Activated CD4-positive, CD25-positive, alpha-beta regulatory T cell treated with anti-CD3 and anti-CD28 coated beads, Interleukin-2, amount 50 U/mL, for 16 hours (primary cell): ENCODE data around the gene SOAT1.
A peak's percentile ranks its signal among the peaks of the same experiment; 100 is the strongest.
"Not testable (repeated sequence)": the region's sequence is repeated elsewhere in the genome, so short reads cannot be mapped to it uniquely, and the experiment has no call there.

Source experiments
- DNase-seq: peaks from one replicate; pipeline ENCODE4 v3.0.0-alpha.2; 2020; ENCODE audit warnings: low read depth, low spot score

Gene SOAT1

DNA sequence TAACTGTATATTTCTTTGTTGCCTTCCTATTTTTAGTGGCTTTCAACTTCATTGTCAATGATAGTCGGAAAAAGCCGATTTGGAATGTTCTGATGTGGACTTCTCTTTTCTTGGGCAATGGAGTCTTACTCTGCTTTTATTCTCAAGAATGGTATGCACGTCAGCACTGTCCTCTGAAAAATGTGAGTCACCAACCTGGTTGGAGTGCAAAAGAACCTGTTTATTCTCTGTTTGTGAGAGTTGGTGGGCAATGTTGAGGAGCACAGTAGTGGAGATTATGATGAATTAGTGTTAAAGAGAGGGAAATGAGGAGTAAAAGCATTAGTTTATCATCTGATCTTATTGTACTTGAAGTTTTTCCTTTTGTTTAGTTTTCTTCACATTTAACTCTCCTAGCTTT is 57.7 kb downstream of the SOAT1 start:
- DNase-seq = no peak

DNA sequence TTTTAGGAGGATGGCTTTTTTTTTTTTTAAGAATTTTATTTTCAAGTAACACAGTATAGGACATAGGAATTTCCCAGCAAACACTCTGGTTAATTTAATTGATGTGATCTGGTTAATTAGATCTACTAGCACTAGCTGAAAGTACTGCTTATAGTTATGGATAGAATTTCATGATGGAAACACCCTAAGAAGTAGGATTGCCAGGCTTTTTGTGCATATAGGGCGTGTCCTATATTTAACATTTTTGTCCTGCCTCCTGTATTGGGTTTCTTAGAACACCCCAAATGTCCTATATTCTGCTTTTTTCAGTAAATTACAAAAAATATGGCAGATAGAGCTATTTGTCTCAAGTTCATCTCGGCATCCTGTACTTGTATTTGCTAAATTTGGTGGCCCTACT is 58.6 kb downstream of the SOAT1 start:
- no peak for DNase-seq

DNA sequence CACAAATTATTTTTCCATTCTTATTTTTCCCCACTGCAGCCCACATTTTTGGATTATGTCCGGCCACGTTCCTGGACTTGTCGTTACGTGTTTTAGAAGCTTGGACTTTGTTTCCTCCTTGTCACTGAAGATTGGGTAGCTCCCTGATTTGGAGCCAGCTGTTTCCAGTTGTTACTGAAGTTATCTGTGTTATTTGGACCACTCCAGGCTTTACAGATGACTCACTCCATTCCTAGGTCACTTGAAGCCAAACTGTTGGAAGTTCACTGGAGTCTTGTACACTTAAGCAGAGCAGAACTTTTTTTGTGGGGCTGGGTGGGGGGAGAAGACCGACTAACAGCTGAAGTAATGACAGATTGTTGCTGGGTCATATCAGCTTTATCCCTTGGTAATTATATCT is 59.9 kb downstream of the SOAT1 start:
- no peak for DNase-seq

DNA sequence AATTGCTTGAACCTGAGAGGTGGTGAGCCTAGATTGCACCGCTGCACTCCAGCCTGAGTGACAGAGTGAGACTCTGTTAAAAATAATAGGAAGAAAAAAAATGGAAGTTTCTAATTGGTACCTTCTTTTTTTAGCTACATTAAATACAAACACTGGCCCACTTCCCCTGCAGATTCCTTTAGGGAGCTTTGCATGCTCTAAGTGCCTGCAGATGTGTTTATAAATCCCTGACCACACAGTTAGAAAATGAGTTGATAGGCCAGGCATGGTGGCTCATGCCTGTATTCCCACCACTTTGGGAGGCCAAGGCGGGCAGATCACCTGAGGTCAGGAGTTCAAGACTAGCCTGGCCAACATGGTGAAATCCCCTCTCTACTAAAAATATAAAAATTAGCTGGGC is 68.0 kb downstream of the SOAT1 start:
- not testable (repeated sequence) for DNase-seq

DNA sequence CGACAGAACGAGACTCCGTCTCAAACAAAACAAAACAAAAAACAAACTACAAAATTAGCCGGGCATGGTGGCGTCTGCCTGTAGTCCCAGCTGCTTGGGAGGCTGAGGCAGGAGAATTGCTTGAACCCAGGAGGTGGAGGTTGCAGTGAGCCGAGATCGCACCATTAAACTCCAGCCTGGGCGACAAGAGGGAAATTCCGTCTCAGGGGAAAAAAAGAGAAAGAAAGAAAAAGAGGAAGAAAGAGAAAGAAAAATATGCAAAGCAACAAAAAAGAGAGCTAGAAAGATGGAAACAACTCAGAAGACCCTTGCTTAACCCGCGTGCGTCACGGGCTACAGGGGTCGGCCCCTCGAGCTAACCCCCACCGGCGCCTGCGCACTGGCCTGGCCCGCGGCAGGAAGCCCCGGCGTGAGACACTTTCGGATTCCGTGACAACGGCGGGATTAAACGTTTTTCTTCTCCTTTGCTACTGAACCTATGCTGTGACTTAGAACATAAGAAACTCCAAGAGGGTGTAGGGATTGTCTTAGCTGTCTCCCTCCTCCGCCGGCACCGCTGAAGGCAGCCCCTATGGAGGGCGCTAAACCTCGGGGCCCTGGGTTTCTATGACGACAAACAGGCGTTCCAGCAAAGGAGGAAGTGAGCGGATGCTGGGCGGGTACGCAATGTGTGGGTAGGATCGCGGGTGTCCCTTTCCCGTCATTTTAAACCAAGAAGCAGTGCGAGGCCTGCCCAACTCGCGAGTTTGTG is 71.9 kb downstream of the SOAT1 start, which contains the start of gene AXDND1:
TSS of gene AXDND1 (plus strand) at position 630 of the 751 bp plus-strand sequence. CDS start 539 bp downstream, outside the sequence.
- peak; percentile 77 for DNase-seq

DNA sequence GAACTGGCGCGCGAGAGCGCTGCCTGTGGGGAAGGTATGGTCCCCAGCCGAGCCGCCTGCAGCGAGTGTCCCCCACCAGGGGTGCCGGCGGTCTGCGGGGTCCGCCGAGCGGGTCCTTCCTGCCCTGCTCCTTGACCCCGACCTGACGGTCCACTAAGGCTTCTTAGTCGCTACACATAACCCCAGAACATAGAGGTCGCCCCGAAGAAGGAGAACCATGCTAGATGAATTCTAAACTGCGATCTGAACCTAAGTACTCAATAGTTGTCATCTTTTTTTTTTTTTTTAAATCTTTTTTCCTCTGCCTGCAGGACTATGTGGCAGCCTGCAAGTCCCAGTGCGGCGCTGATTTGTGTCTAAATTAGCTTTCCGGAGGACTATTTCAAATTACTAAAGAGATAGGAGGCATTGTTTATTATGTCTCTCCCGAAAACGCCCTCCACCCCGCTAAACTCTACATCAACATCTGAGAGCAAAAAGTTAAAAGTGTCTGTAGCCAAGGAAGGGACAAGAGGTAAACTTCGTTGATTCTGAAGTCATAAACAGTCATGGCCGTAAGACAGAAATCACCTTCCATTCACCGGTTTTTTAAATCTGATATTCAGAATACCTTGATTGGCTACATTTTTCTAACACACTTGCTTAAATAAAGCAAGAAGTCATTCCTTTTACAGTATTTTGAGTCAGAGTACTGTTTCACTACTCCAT is 72.7 kb downstream of the SOAT1 start:
- no peak for DNase-seq

DNA sequence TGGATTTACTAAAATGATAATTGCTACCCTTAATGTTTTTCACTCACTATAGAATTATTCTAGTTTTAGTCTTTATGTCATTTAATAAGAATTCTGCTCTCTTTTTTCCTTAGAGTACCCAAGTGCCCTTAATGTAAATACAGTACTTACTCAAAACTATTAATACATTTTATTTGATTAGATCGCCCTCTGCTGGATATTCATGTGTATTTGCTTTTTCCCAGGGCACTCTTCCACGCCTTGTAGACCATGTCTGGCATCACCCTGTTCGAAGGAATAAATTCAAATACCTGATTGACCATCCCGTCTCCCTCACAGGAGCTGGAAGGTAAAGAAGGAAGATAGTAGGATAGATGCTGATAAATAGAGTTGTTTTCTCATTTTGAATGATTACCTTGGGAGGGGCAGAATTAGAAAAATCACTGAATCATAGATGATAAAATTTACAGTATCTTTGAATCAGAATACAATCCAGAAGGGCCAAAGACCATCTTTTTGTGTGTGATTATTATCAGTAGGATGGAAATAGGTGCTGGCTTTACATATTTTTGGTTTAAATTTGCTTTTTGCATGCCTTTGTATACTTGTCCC is 76.2 kb downstream of the SOAT1 start:
- no peak for DNase-seq

DNA sequence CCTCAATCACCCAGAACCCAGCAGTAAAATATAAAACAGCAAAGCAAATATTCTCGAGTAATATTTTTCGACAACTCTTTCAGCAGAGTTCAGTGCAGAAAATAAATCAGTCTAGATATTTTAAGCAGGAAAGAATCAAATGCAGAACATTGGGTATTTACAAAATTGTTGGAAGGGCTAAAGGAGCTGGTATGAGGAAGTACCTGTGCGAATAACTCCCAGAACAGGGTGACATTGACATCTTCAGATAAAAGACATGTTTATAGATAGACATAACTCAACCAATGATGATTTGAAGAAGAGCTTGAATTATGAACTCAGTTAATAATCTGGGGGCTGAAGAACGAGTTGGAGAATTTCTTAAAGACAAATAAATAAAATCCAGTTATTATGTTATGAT is 78.6 kb downstream of the SOAT1 start:
- DNase-seq = no peak

DNA sequence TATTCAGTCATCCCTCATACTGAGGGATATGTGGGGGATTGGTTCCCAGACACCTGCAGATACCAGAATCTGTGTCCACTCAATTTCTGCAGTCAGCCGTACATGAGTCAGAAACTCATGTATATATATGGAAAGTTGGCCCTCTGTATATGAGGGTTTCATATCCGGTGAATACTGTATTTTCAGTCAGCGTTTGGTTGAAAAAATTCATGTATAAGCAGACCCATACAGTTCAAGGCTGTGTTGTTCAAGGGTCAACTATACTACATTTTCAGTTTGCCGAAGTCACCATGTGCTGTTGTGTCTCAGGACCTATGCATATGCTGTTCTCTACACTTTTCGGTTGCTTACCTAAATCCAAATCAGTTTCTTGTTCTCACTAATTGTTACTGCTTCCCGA is 82.6 kb downstream of the SOAT1 start:
- DNase-seq = no peak

DNA sequence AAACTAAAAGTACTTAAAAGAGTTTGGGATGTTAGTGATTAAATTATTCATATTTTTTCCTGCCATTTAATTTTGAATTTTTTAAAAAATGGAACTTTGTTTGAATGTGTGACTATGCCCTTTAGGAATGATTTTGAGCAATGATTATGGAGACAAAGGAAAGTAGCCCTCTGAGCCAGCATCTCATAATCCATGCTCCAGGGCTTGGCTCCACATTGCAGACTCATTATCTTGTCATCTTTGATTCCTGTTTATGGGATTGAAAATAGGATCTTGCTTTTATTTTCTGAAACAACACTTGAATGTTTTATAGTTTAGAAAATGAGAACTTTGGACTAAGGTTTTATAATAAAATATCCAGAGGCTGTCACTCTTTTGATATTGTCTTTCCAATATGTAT is 86.7 kb downstream of the SOAT1 start:
- no peak for DNase-seq

DNA sequence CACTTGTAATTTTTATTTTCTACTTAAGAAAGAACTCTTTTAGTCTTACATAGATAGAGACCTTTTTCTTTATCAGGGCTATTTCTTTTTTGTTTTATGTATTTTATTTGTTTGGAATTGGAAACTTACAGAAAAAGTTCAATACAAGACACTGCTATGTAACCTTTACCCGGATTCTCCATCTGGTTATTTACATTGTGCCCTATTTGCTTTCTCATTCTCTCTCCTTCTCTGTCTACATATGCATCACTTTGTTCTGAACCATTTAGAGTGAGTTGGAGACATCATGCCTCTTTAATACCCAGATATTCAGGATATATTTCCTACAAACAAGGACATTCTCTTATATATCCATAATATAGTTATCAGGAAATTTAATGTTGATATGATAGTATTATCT is 90.4 kb downstream of the SOAT1 start:
- no peak for DNase-seq

DNA sequence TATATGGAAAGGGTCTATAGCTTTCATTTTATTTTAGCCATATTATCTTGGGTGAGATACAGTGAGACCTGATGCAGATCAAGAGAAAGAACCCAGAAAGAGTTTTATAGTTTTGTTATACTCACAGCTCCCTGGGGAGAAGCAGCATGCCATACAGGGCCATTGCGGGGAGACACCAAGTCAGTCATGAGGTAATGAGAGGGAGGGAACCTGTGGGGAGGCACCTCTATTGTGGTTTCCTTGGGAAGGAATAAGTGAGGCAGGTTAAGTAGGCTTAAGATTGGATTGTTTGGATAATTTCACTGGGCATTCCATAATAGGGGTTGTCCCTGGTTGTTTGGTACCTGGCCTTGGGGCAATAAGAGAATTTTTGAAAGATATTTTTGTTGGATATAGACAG is 91.9 kb downstream of the SOAT1 start:
- DNase-seq = no peak

DNA sequence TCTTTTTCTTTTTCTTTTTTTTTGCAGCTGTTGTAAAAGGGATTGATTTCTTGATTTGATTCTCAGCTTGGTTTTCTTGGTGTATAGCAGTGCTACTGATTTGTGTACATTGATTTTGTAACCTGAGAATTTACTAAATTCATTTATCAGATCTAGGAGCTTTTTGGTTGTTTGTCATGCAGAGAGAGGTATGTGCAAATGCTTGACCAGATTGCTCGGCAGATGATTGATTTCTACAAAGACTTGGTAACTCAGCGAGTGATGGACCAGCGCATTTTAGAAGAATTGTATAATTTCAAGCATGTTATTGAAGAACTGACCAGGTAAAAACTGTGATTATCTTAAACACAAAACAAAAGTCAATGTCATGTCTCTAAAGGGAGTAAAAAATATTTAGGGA is 100.1 kb downstream of the SOAT1 start:
- DNase-seq = no peak

DNA sequence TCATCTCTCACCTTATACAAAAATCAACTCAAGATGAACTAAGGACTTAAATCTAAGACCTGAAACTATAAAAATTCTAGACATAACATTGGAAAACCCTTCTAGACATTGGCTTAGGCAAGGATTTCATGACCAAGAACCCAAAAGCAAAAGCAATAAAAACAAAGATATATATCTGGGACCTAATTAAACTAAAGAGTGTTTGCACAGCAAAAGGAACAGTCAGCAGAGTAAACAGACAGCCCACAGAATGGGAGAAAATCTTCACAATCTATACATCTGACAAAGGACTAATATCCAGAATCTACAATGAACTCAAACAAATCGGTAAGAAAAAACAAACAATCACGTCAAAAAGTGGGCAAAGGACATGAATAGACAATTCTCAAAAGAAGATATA is 105.8 kb downstream of the SOAT1 start:
- not testable (repeated sequence) for DNase-seq
